Measurements from ENCODE around the gene OR5AC2.

DNA sequence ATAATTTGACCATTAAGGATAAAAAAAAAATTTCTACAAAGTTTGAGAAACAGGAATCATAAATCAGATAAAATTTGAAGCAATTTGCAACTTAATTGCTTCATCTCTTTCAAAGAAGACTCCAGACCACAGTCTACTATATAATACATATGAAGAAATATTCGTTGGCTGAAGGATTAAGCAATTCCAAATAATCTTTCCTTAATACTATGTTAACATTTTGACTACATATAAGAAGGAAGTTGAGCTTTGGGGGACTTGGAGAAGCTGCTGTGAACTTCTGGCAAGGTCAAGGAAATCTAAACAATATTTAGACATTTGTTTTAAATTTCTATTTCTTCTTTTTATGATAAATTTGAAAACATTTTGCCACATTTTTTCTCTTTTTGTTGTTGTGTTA lies 38.4 kb upstream of the OR5AC2 start:
- no peak for TF ChIP-seq CTCF (IDR thresholded peaks at IDR 0.05)
- TF ChIP-seq EP300 (IDR thresholded peaks at IDR 0.05), result no peak
- no peak for TF ChIP-seq POLR2AphosphoS5 (IDR thresholded peaks at IDR 0.05)
- no peak for TF ChIP-seq POLR2A (IDR thresholded peaks at IDR 0.05)

All from gastroesophageal sphincter (tissue), 3 donors.